Activated T-cell treated with anti-CD3 and anti-CD28 coated beads, Interleukin-2, amount 50 U/mL, for 4 hours (primary cell): ENCODE results near the gene FBN1. TPM values are rescaled to one million over a fixed set of nuclear protein-coding genes. Genes with fewer than 3 reads are reported as not detected.

Source experiments
- ATAC-seq, 2 donors: fragments of 200-7000 bp; cut with Tn5 transposase; one replicate each; pipeline ENCODE4 v1.10.0; 2021
- DNase-seq: peaks from one replicate; pipeline ENCODE4 v3.0.0-alpha.2; 2020
- H3K27me3 Mint-ChIP-seq: one replicate; pipeline ENCODE4 v1.8.0; 2021; ENCODE audit warnings: low read depth, mixed read lengths
- H3K36me3 Mint-ChIP-seq: one replicate; pipeline ENCODE4 v1.8.0; 2022; ENCODE audit warnings: mixed read lengths; ENCODE audit not compliant: insufficient read depth
- H3K4me1 Mint-ChIP-seq: one replicate; pipeline ENCODE4 v1.8.0; 2021; ENCODE audit warnings: low read depth, mixed read lengths
- H3K4me3 Mint-ChIP-seq: one replicate; pipeline ENCODE4 v1.8.0; 2021; ENCODE audit warnings: mild to moderate bottlenecking, moderate library complexity, mixed read lengths
- H3K9me3 Mint-ChIP-seq: one replicate; pipeline ENCODE4 v1.8.0; 2021; ENCODE audit warnings: mixed read lengths
- total RNA-seq, 3 donors: library from RNA; stranded (reverse); gene quantifications; one replicate each; pipeline ENCODE4 v1.2.1, GENCODE V29; 2021

Gene FBN1
- total RNA-seq, 3 donors from 2014 or later, result 0.22 to 0.38 (median 0.24) TPM

DNA sequence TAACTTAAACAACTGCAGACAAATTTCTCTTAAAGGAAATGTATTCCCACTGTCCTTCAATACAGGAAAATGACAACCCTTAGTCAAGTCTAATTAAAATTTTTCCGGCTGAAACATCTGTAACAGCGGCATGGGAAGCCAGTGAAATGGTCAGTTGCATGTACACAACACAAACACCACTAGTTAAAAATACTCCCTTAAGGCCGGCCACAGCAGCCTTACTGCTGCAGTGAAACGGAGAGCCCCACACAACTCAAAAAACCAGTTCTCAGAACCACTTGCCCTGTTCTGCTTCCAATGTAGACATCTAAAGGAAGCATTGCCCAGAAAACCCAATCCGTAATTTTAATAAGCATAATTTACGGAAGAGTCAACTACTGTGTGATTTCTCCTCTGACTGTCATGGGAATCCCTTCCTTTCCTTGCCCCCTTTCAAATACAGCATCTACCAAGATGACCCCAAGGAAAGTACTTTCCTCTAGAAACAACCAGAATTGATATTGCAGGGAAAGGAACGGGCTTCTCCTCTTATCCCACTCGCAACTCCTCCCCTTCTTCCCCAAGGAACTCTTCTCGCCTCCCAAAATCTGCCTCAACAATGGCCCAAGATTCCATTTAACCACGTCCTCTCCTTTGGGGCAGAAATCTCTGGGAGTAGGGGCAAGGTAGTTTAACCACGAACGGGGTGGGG is 1.6 kb downstream of the FBN1 start:
- Mint-ChIP-seq H3K36me3 (no peaks in the 10 kb centered on the region), H3K9me3 (no peaks in the 10 kb centered on the region), H3K4me1 (peaks cover 6% of the 10 kb centered on the region), H3K4me3 (no peak overlapping the region), H3K27me3 (peaks cover 34% of the 10 kb centered on the region)
- ATAC-seq (no peak), DNase-seq (no peak)

DNA sequence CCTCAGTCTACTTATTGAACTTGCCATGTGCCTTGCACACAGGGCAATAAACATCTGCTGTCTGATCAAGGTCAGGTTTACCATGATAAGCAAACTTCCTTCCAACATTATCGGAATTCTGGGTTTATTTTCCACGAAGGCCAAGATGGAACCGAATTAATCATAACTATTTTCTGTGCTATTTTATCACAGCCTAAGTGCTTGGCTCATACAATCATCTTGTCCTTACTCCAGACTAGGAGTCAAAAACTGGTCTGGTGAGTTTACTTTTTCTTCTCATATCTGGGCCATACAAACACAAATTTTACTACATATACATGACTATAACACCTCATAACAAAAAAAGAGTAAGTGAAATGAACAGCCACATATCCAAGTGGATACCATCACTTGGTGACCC is 2.3 kb downstream of the FBN1 start:
- ATAC-seq (no peak), DNase-seq (no peak)
- Mint-ChIP-seq H3K27me3 (peaks cover 34% of the 10 kb centered on the region), H3K9me3 (no peaks in the 10 kb centered on the region), H3K4me3 (no peak overlapping the region), H3K36me3 (no peaks in the 10 kb centered on the region), H3K4me1 (peaks cover 6% of the 10 kb centered on the region)

DNA sequence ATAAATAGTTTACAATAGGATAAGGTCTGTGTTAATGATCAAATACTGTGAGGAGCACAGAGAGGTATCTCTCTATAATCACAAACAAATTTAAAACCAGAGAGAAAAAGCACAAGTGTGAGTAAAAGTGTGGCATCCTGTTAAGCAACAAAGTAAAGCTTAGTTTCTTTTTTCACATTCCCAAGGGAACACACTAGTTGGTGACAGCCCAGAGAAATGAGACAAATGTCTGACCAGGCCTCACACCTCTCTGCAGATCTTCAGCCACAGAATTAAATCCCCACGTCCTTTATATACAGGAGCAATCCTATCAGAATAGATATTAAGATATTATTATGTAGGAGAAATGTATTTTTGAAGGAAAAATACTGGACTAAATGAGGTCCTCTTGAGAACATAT is 2.7 kb downstream of the FBN1 start:
- Mint-ChIP-seq H3K4me1 (peaks cover 6% of the 10 kb centered on the region), H3K9me3 (no peaks in the 10 kb centered on the region), H3K27me3 (peaks cover 34% of the 10 kb centered on the region), H3K4me3 (no peak overlapping the region), H3K36me3 (no peaks in the 10 kb centered on the region)
- no peak for ATAC-seq
- DNase-seq, result no peak

DNA sequence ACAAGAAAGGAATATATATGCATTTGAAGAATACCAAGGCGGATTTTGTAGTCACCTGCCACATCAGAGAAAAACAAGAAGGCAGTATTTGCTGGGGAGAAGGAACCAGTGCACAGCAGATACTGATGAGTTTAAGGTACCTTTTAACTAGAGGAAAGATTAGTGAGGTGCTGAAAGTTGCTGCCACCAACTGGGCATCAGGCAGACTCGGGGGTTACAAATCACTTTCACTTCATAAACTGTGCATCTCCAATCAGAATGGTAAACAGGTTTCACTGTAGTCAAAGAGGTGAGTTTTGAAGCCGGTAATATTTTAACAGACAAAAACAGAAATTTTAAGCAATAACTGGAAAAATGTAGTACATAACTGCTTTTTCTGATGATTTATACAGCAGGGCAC is 4.1 kb downstream of the FBN1 start:
- no peaks in the 10 kb centered on the region for H3K36me3 Mint-ChIP-seq
- H3K4me1 Mint-ChIP-seq, result peaks cover 6% of the 10 kb centered on the region
- ATAC-seq, result no peak
- DNase-seq, result no peak
- peaks cover 26% of the 10 kb centered on the region for H3K27me3 Mint-ChIP-seq
- no peak overlapping the region for H3K4me3 Mint-ChIP-seq
- H3K9me3 Mint-ChIP-seq, result no peaks in the 10 kb centered on the region

DNA sequence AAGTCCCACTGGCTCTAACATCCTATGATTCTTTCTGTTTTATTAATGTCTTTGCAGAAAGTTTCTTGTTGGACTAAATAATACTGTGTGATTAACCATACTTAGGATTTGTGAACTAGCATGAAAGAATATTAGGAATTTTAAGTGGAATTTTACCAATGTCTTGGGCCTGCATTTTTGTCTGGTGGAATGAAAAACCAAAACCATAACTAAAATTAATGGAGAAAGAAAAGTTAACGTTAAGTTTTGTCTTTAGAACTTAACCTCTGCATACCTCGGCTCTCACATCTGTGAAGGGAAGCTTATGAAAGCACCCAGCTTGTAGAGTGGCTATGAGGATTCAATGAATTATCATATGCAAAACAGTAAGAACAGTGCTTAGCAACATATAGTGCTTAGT is 6.5 kb downstream of the FBN1 start:
- Mint-ChIP-seq H3K27me3 (peaks cover 18% of the 10 kb centered on the region), H3K4me1 (peaks cover under 1% of the 10 kb centered on the region), H3K4me3 (no peak overlapping the region), H3K9me3 (no peaks in the 10 kb centered on the region), H3K36me3 (no peaks in the 10 kb centered on the region)
- ATAC-seq, result no peak
- DNase-seq, result no peak

DNA sequence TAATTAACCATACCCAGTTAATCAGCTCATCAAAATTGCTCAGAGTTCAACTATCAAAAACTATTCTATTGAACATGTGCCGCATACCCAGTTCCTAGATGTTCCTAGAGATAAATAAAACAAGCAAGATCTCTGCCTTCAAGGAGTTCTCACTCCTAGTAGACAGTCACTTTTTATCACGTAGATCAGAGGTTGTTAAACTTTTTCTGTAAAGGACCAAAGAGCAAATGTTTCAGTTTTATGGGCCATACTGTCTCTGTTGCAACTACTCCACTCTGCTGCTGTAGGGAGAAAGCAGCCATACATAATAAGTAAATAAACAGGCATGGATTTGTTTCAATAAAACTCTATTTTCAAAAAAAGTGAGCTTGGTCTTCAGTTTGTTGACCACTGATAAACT is 7.9 kb downstream of the FBN1 start:
- Mint-ChIP-seq H3K27me3 (peaks cover 6% of the 10 kb centered on the region), H3K36me3 (no peaks in the 10 kb centered on the region), H3K9me3 (no peaks in the 10 kb centered on the region), H3K4me1 (no peaks in the 10 kb centered on the region), H3K4me3 (no peak overlapping the region)
- no peak for ATAC-seq
- no peak for DNase-seq

DNA sequence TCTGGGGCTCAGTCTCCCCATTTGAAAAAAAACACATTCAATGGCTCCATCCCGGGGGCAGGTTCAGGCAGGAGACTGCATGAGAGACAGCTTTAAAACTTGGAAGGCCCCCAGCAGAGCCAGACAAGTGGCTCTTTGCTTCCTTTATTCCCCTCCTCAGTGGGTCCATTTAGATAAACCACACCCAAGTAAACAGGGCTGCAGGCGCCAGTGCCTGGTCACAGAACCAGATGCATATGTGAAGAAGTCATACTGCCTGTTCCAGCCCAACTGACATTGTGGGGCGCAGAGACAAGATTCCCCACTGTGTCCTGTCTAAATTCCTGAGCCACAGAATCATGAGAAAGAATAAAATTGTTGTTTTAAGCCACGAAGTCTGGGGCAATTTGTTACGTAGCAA is 9.0 kb downstream of the FBN1 start:
- H3K4me3 Mint-ChIP-seq, result no peak overlapping the region
- H3K9me3 Mint-ChIP-seq, result no peaks in the 10 kb centered on the region
- peaks cover 5% of the 10 kb centered on the region for H3K27me3 Mint-ChIP-seq
- H3K36me3 Mint-ChIP-seq, result no peaks in the 10 kb centered on the region
- ATAC-seq (no peak), DNase-seq (no peak)
- H3K4me1 Mint-ChIP-seq, result no peaks in the 10 kb centered on the region

DNA sequence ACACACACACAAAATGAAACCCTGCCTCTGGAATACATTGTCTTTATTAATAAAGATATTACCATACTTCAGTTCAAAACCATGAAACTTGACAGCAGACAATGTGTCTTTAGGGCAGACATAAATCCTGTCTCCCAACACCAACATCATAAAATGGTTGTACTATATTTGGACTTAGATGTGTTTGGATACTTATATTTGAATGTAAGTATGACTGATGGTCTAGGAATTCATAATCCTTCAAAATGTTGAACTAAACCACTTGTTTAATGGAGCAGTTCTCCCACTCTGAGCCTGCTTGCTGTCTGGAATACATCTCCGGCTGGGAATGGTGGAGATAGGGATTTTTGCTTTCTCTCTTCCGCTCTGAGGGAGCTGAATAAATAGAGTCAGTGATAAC is 10.6 kb downstream of the FBN1 start:
- DNase-seq, result no peak
- no peaks in the 10 kb centered on the region for H3K36me3 Mint-ChIP-seq
- ATAC-seq, result no peak
- no peak overlapping the region for H3K4me3 Mint-ChIP-seq
- H3K4me1 Mint-ChIP-seq, result no peaks in the 10 kb centered on the region
- no peaks in the 10 kb centered on the region for H3K27me3 Mint-ChIP-seq
- no peaks in the 10 kb centered on the region for H3K9me3 Mint-ChIP-seq

DNA sequence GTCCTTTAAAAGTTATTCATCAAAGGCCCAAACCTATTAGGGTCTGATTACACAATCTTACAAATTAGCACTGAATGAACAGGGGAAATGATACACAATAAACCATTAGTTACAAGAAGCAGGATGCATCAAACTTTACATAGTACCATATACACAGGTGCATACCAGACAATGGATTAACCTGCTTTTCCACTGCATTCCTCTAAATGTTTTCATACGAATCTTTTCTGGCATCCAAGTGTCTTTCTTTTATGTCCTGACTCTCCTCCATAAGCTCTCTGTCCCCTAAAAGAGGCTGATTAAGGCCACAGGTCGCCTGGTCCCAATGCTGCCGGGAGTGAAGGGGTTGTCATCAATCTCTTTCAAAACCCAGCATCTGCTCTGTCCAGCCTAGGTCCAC is 11.4 kb downstream of the FBN1 start:
- ATAC-seq, result no peak
- DNase-seq, result no peak
- Mint-ChIP-seq H3K36me3 (no peaks in the 10 kb centered on the region), H3K4me1 (no peaks in the 10 kb centered on the region), H3K4me3 (no peak overlapping the region), H3K27me3 (no peaks in the 10 kb centered on the region), H3K9me3 (no peaks in the 10 kb centered on the region)

DNA sequence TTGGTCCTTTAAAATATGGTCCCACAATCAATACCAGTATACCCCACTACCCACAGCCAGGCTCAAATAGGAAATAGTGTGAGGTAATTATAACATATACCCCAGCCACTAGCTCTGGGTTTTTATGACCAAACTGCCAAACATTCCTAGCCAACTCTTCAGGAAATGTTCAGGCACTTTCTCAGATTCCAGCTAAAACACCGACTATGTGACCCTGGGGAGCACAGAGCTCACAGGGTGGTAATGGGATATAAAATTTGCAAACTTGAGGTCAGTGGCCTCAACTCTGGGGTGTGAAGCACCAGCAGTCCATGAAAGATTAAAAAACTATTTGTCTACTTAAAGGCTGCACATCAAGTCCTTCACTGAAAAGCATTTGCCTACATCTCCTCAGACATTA is 12.9 kb downstream of the FBN1 start:
- no peaks in the 10 kb centered on the region for H3K36me3 Mint-ChIP-seq
- no peaks in the 10 kb centered on the region for H3K4me1 Mint-ChIP-seq
- ATAC-seq, result no peak
- H3K4me3 Mint-ChIP-seq, result no peak overlapping the region
- H3K27me3 Mint-ChIP-seq, result no peaks in the 10 kb centered on the region
- H3K9me3 Mint-ChIP-seq, result no peaks in the 10 kb centered on the region
- DNase-seq, result no peak

DNA sequence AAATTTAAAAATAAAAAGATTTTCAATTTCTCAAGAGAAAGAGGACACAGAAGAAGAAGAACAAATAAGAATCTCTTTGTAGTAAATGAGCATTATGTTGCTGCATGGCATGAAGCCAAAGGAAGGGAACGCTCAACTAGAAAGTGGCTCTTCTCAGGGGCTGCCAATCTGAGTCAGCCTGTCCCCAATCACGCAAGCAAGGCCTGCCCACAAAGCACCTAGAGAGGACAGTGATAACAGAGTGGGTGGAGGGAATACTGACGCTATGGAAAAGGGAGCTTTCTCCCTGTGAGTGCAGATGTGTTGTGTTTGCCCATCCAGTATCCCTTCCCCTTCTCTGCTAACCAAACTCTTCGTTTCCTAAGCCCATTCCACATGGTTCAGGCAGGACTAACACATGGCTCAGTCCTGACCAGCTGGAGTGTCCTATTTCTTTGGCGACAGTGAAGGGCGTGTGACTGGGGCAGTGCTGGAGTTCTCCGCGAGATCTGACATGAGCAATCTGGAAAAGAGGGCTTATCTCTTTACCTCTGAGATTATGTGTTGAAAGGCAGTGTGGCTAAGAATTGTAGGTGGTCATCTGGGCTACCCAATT is 14.2 kb downstream of the FBN1 start:
- ATAC-seq, result no peak
- DNase-seq, result no peak
- H3K4me1 Mint-ChIP-seq, result no peaks in the 10 kb centered on the region

DNA sequence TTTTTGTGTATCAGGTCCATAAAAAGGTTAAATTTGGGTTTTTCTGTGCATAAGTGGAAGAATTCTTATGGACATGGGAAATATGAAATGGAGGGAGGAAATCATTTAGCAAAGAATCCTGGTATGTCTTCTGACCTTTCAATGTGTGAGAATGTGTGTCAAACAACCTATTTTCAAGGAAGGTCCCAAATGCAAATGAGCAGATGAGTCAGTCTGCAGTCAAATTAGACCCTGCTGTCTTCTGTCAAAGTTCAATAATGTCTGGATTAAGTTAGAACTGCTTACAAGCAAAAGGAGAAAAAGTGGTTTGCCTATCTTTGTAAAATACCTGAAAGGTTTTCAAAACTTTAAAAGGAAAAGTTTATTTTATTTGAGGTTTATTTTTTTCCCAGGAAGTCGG is 15.3 kb downstream of the FBN1 start:
- Mint-ChIP-seq H3K36me3 (no peaks in the 10 kb centered on the region), H3K4me1 (no peaks in the 10 kb centered on the region), H3K4me3 (no peak overlapping the region), H3K9me3 (no peaks in the 10 kb centered on the region), H3K27me3 (no peaks in the 10 kb centered on the region)
- no peak for ATAC-seq
- no peak for DNase-seq

More for the DNA sequence above, 14.2 kb downstream of the FBN1 start:
- Mint-ChIP-seq H3K4me3 (no peak overlapping the region), H3K9me3 (no peaks in the 10 kb centered on the region), H3K36me3 (no peaks in the 10 kb centered on the region), H3K27me3 (no peaks in the 10 kb centered on the region)

DNA sequence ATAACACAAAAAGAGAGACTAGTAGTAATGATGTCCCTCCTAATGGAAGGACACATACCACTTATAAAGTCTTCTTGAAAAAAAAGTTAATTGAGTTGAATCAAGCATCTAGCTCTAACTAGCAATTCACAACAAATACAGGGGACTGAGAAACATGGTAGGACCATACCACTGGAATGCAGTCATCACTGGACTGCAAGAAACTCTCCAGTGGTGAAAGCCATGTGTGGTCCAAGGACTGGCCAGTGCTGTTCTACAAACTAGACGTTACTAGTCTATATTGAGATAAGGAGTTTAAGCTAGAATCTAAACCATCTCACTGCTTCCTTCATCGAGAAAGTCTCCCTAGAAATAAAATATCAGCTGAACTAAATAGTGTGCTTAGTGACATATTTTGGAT is 16.7 kb downstream of the FBN1 start:
- H3K4me3 Mint-ChIP-seq, result no peak overlapping the region
- DNase-seq, result no peak
- no peak for ATAC-seq
- no peaks in the 10 kb centered on the region for H3K4me1 Mint-ChIP-seq
- no peaks in the 10 kb centered on the region for H3K9me3 Mint-ChIP-seq
- no peaks in the 10 kb centered on the region for H3K36me3 Mint-ChIP-seq
- no peaks in the 10 kb centered on the region for H3K27me3 Mint-ChIP-seq

DNA sequence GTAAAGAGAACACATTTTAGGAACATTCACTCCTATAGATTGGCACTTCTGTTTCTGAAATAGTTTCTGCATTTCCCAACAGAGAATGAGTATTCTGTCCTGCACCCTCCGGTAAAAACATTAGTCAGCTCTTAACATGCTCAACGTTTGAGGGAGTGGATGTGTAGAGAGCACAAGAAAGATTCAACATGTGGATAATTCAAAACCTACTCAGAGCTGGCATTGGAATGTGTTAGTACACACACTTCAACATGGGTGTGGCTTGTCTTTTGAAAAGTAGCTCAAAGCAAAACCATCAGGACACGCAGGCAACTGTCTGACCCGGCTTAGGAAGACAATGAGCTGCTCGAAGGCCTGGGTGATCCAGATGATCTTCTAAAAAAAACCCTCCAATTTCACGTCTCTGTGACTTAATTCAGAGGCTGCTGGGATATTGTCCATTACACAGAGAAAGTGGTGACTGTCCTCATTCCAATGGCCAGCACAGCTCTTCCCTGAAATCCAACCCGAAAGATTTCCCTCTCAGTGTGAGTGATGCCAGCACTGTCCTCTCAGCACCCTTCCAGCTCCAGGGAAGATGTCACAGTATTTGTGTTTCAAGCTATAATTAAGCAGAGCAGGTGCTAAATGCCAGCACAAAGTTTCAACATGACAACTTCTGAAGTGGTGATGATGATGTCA is 18.1 kb downstream of the FBN1 start:
- H3K36me3 Mint-ChIP-seq, result no peaks in the 10 kb centered on the region
- ATAC-seq, result no peak
- DNase-seq, result no peak
- H3K9me3 Mint-ChIP-seq, result no peaks in the 10 kb centered on the region
- H3K27me3 Mint-ChIP-seq, result no peaks in the 10 kb centered on the region
- no peaks in the 10 kb centered on the region for H3K4me1 Mint-ChIP-seq
- H3K4me3 Mint-ChIP-seq, result no peak overlapping the region

DNA sequence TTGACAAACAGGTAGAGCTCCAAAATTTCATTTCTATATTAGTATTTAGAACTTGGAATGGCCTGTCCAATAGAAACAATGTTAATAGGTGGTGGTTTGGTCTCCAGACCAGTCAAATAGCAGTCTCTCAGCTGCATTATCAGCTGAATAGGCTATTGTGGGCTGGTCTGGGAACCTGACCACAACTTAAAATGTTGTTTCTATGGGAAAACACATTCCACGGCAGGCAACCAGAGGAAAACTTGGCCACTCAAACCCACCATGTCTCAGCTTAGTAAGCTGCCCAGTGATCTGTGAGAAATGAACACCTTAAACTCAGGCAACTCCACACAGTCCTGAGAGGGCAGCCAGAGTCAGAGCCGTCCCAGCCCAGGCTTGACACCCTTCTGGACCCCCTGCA is 20.4 kb downstream of the FBN1 start:
- Mint-ChIP-seq H3K36me3 (no peaks in the 10 kb centered on the region), H3K4me1 (no peaks in the 10 kb centered on the region), H3K9me3 (no peaks in the 10 kb centered on the region), H3K27me3 (no peaks in the 10 kb centered on the region), H3K4me3 (no peak overlapping the region)
- DNase-seq, result no peak
- no peak for ATAC-seq
